Stimulated activated CD4-positive, alpha-beta T cell treated with anti-CD3 and anti-CD28 coated beads, Interleukin-15, amount 100 ng/mL, for 1 hour (primary cell): ENCODE measurements around the gene CYP2W1.
A peak's percentile ranks its signal among the peaks of the same experiment; 100 is the strongest.
"Not testable (repeated sequence)": the region's sequence is repeated elsewhere in the genome, so short reads cannot be mapped to it uniquely, and the experiment has no call there.

ENCODE experiments used
- DNase-seq, 2 donors: peaks; one replicate each; pipeline ENCODE4 v3.0.0-alpha.2; 2020; ENCODE audit warnings: low read depth in 1 of 2, low spot score in 1 of 2

The CYP2W1 gene

GRCh38 chr7:1027242-1028043 lies 44.5 kb downstream of the CYP2W1 start:
- no peak for DNase-seq

GRCh38 chr7:1028044-1028770 lies 45.2 kb downstream of the CYP2W1 start:
- DNase-seq = peak; percentile 52 to 84

GRCh38 chr7:1028775-1029636 lies 46.0 kb downstream of the CYP2W1 start:
- DNase-seq = peak; percentile 18 to 28

GRCh38 chr7:1029637-1030443 lies 46.9 kb downstream of the CYP2W1 start:
- DNase-seq = no peak

- no peak for DNase-seq
Measured at GRCh38 chr7:1030444-1031070, 47.6 kb downstream of the CYP2W1 start.

GRCh38 chr7:1031716-1032455 lies 48.9 kb downstream of the CYP2W1 start:
- no peak for DNase-seq

- no peak for DNase-seq
Measured at GRCh38 chr7:1032536-1033181, 49.7 kb downstream of the CYP2W1 start.

- no peak for DNase-seq
Measured at GRCh38 chr7:1033546-1034145, 50.7 kb downstream of the CYP2W1 start.

- DNase-seq = not testable (repeated sequence)
Measured at GRCh38 chr7:1034769-1035168, 51.8 kb downstream of the CYP2W1 start.

GRCh38 chr7:1036164-1036928 lies 53.4 kb downstream of the CYP2W1 start:
- not testable (repeated sequence) for DNase-seq
